HUES6 (cell line): Measurements from ENCODE around the gene FAM170A.

ENCODE experiments used
- H3K27ac ChIP-seq: 2 replicates; pipeline ENCODE4 v1.7.0; 2013; ENCODE audit warnings: low read depth, mild to moderate bottlenecking, low read length, inconsistent platforms
- H3K27me3 ChIP-seq: 2 replicates; pipeline ENCODE4 v1.6.1; 2013; ENCODE audit warnings: low read length; ENCODE audit not compliant: control insufficient read depth, insufficient read depth
- H3K36me3 ChIP-seq: 2 replicates; pipeline ENCODE4 v1.6.1; 2013; ENCODE audit warnings: low read length; ENCODE audit not compliant: control insufficient read depth, insufficient read depth
- H3K4me1 ChIP-seq: 2 replicates; pipeline ENCODE4 v1.6.1; 2013; ENCODE audit warnings: low read length; ENCODE audit not compliant: control insufficient read depth, insufficient read depth
- H3K4me3 ChIP-seq: 2 replicates; pipeline ENCODE4 v1.5.1; 2013; ENCODE audit warnings: low read depth, low read length
- H3K9ac ChIP-seq: one replicate; pipeline ENCODE4 v1.6.1; 2013; ENCODE audit warnings: mild to moderate bottlenecking, low read length
- H3K9me3 ChIP-seq: 2 replicates; pipeline ENCODE4 v1.6.1; 2013; ENCODE audit warnings: low read depth, low read length; ENCODE audit not compliant: control insufficient read depth, insufficient read depth

The FAM170A gene, protein sequence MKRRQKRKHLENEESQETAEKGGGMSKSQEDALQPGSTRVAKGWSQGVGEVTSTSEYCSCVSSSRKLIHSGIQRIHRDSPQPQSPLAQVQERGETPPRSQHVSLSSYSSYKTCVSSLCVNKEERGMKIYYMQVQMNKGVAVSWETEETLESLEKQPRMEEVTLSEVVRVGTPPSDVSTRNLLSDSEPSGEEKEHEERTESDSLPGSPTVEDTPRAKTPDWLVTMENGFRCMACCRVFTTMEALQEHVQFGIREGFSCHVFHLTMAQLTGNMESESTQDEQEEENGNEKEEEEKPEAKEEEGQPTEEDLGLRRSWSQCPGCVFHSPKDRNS

DNA sequence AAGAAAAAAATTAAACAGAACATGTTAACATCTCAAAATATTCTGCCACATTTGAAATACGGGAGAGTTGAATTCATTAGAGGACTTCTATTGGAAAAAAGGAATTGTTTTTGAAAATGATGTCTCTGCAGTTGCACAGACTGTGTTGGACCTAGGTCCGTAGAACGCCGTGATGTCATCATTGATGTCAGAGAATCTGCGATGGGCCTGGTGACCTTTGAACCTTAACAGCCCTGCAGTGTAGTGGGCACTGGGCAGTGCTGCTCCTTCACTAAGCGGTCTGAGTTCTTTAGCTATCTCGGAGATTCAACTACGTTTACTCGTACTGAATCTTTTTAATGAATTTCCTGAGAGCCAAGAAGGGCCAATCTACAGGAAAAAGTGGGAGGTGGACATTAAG lies at the start of gene FAM170A:
Gene FAM170A (plus strand): TSS at position 220 of the 400 bp plus-strand sequence. CDS start 211 bp downstream, outside the sequence.
- H3K36me3 ChIP-seq, result no peaks in the 10 kb centered on the region
- no peaks in the 10 kb centered on the region for H3K27me3 ChIP-seq
- no peak within 1 kb of the TSS for H3K4me3 ChIP-seq
- no peak within 1 kb of the TSS for H3K27ac ChIP-seq
- no peaks in the 10 kb centered on the region for H3K9me3 ChIP-seq
- no peaks in the 10 kb centered on the region for H3K4me1 ChIP-seq
- no peak within 1 kb of the TSS for H3K9ac ChIP-seq

DNA sequence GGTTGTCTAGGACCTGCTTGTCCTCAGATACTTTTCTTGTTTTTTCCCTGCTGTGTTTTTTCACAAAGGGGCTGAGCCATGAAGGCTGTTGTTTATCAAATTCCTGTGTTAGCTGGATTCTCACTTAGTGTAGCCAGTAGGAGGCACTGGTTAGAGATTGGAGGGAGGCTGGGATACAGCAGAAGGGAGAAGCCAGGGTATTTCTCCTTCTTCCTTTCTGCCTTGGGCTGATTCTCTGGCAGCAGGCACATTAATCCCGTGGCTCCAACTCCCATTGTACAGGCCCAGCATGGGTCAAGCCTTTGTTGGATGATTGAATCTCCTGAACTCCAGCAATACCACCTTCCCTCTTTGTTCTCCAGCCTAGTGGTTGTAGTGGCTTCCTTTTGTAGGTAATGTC lies 46.4 kb upstream of the FAM170A start:
- H3K9me3 ChIP-seq, result no peaks in the 10 kb centered on the region
- no peak overlapping the region for H3K27ac ChIP-seq
- no peak overlapping the region for H3K4me3 ChIP-seq
- peaks cover 6% of the 10 kb centered on the region for H3K4me1 ChIP-seq
- no peaks in the 10 kb centered on the region for H3K27me3 ChIP-seq
- H3K9ac ChIP-seq, result no peak overlapping the region
- no peaks in the 10 kb centered on the region for H3K36me3 ChIP-seq

DNA sequence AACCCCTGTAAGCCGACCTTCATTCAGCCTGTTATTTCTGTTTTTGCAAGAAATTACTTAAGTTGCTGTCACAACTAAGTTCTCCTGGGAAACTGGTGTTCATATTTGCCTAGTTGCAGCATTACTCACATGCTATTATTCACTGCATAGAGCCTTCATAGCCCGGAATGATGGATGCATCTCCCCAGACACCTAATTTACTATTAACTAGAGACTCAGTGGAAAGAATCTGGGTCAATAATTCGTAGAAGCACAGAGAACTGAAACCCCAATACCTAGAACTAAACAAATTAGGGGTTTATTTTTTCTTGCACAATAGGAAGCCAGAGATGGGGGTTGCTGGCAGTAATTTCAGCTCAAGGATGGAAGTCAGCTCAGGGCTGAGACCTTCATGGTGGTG lies 45.7 kb upstream of the FAM170A start:
- Histone ChIP-seq H3K4me3 (no peak overlapping the region), H3K4me1 (peaks cover 6% of the 10 kb centered on the region), H3K36me3 (no peaks in the 10 kb centered on the region), H3K9ac (no peak overlapping the region), H3K9me3 (0 out of 2 replicates have a peak, but pooled peaks cover 2% of the 10 kb centered on the region), H3K27ac (no peak overlapping the region), H3K27me3 (no peaks in the 10 kb centered on the region)

DNA sequence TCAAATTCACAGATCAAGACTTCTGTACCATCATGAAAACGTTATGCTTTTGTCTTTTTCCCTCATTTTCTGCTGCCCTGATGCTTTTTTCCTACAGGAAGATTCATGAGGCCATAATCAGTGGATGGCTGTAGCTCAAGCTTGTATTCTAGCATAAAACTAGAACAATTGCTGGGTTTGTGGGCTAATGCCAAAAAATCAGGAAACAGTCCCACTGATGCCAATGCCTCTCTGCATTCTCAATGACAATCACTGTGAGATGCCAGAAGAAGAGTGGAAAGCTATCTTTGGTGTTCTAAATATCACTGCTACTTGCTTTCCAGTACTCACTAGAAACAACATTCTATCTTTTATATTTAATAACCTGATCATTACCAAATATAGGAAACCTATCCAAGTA lies 33.3 kb upstream of the FAM170A start:
- no peaks in the 10 kb centered on the region for H3K36me3 ChIP-seq
- H3K27ac ChIP-seq, result no peak overlapping the region
- no peaks in the 10 kb centered on the region for H3K27me3 ChIP-seq
- no peak overlapping the region for H3K4me3 ChIP-seq
- no peaks in the 10 kb centered on the region for H3K4me1 ChIP-seq
- H3K9me3 ChIP-seq, result peaks cover 12% of the 10 kb centered on the region
- no peak overlapping the region for H3K9ac ChIP-seq

DNA sequence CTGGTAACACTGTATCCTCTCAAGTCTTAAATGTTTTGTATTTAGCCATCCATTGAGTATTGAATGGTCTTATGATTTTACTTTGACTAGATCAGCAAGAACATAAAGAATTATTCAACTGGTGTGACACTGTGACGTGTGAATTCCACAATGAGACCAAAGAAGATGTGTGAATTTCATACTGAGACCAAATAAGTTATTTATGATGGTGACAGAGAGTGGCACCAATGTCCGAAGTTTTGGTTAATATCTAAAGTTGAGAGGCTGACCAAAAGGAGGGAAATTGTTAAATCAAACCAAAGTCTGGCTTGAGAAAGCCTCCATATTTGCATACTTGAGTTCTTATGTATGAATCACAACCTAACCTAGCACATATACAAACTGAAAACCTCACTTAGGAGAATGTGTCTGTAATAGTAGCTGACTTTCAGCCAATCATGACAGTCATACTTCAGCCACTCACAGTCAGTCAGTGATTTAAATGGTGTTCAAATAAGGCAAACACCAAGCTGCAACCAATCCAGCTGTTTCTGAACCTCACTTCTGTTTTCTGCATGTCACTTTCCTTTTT lies 31.5 kb upstream of the FAM170A start:
- H3K36me3 ChIP-seq, result no peaks in the 10 kb centered on the region
- no peak overlapping the region for H3K27ac ChIP-seq
- H3K9me3 ChIP-seq, result peaks cover 12% of the 10 kb centered on the region
- no peak overlapping the region for H3K4me3 ChIP-seq
- no peaks in the 10 kb centered on the region for H3K4me1 ChIP-seq
- H3K9ac ChIP-seq, result no peak overlapping the region
- no peaks in the 10 kb centered on the region for H3K27me3 ChIP-seq

DNA sequence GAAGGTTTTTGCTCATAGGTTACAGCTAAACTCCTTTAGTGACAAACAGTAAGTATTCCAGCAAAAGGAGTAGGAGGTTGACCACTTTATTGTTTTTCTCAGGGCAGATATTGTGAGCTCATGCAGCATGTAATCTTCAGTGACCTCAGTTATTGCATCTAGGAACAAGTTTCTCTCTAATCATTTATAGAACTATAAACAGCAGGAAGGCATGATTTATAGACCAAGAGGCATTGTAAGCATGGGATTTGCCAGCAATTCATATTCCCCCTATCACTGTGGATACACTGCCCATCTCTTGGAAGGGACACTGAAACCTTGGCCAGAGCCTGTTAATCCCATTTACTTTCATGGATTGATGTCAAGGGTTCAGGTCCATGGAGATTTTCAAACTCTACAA lies 15.4 kb upstream of the FAM170A start:
- Histone ChIP-seq H3K4me1 (peaks cover 12% of the 10 kb centered on the region), H3K9me3 (no peaks in the 10 kb centered on the region), H3K9ac (no peak overlapping the region), H3K27ac (no peak overlapping the region), H3K27me3 (no peaks in the 10 kb centered on the region), H3K4me3 (no peak overlapping the region), H3K36me3 (no peaks in the 10 kb centered on the region)

DNA sequence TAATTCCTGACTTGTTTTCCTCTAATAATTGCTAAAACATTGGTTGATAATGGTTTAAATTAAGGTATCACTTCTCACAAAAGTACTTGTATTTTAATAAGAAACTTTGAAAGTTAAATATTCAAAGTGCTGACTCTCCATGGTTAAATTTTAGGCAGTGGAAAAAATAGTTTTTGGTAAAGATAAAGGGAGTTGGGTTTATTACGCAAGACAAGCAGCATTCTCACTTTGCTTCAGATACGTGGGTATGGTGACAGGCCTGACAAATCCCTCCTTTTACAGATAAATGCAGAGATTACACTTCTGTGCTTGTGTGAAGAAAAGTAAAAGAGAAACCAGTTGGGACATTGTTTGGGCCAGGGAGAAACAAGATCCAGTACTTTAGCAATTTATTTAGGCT lies 14.5 kb upstream of the FAM170A start:
- no peak overlapping the region for H3K4me3 ChIP-seq
- no peaks in the 10 kb centered on the region for H3K27me3 ChIP-seq
- H3K9me3 ChIP-seq, result no peaks in the 10 kb centered on the region
- no peak overlapping the region for H3K27ac ChIP-seq
- peaks cover 9% of the 10 kb centered on the region for H3K4me1 ChIP-seq
- H3K36me3 ChIP-seq, result no peaks in the 10 kb centered on the region
- H3K9ac ChIP-seq, result no peak overlapping the region

DNA sequence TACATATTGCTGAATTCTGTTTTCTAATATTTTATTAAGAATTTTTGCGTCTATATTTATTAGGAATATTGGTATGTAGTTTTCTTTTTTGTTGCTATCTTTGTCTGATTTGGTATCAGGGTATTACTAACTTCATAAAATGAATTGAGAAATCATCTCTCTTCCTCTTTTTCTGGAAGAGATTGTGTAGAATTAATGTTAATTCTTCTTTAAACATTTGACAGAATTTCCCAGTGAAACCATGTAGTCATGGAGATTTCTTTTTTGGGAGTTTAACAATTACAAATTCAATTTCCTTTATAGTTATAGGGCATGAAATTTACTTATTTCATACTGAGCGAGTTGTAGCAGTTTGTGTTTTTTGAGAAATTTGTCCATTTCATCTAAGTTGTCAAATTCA lies 3.3 kb upstream of the FAM170A start:
- H3K4me3 ChIP-seq, result no peak overlapping the region
- no peaks in the 10 kb centered on the region for H3K4me1 ChIP-seq
- no peak overlapping the region for H3K27ac ChIP-seq
- H3K9me3 ChIP-seq, result no peaks in the 10 kb centered on the region
- no peaks in the 10 kb centered on the region for H3K27me3 ChIP-seq
- H3K9ac ChIP-seq, result no peak overlapping the region
- H3K36me3 ChIP-seq, result no peaks in the 10 kb centered on the region

DNA sequence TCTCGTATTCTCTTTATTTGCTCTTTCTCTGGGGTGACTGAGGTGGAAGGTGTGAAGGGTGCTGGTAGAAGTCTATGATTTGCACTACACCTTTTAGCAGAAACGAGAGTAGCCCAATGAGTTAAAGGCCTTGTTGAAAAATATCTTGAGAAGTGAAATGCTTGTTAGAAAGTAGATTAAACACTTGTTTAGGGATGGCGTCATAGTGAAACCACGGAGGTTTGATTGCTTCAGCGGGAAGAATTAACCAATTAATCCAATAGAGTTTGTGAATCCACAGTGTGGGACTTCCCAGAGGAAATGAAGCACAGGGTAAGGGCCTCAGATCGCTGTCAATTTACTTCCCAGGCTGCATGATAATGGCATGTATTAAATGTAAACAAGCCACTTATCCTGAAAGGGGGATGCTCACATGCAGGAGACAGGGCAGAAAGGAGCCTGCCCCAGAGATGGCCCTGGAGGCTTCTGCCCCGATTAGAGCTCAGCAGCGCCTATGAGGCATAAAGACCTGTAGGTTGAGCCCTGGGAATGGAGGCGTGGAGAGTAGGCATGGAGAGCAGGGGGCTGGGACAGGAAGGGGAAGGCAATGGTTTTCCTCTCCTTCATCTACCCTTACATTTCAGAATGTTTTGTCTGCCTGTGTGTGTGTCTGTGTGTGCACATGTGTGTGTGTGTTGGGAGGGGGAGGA lies 1.5 kb downstream of the FAM170A start:
- H3K27ac ChIP-seq, result no peak overlapping the region
- H3K36me3 ChIP-seq, result no peaks in the 10 kb centered on the region
- H3K27me3 ChIP-seq, result no peaks in the 10 kb centered on the region
- H3K9ac ChIP-seq, result no peak overlapping the region
- no peaks in the 10 kb centered on the region for H3K4me1 ChIP-seq
- no peaks in the 10 kb centered on the region for H3K9me3 ChIP-seq
- no peak overlapping the region for H3K4me3 ChIP-seq

DNA sequence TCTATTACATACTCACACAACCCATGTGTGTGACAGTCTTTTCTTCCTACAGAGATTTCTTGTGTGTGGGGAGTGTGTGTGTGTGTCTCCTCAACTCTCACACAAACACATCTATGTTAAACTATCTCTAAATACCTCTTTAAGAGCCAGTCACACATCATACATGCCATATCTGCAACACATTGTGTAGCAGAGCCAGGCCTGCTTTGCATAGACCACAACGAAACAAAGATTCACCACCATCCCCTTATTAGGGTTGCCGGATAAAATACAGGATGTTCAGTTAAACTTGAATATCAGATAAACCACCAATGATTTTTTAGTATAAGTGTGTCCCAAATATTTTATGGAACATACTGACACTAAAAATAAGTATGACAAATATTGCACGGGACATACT lies 2.3 kb downstream of the FAM170A start:
- H3K27ac ChIP-seq, result no peak overlapping the region
- H3K36me3 ChIP-seq, result no peaks in the 10 kb centered on the region
- no peaks in the 10 kb centered on the region for H3K4me1 ChIP-seq
- H3K27me3 ChIP-seq, result no peaks in the 10 kb centered on the region
- H3K4me3 ChIP-seq, result no peak overlapping the region
- no peaks in the 10 kb centered on the region for H3K9me3 ChIP-seq
- H3K9ac ChIP-seq, result no peak overlapping the region

DNA sequence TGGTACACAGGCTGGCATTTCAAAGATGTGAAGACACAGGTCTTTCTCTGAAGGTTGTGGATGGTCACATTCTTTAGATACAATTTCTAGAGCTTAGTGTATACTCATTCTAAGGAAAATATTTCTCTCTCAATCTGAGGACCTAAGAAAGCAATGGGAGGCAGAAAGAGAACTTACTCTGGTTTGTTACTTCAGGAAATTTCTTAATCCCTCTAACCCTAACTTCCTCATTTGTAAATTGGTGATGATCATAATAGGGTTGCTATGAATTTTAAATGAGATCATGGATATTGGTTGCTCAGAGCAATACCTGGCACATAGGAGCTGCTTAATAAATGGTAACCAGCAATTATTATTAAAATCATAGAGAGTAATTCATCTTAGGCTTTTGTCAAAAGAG lies 22.1 kb downstream of the FAM170A start:
- no peaks in the 10 kb centered on the region for H3K4me1 ChIP-seq

More for the DNA sequence above, 22.1 kb downstream of the FAM170A start:
- Histone ChIP-seq H3K9ac (no peak overlapping the region), H3K27ac (no peak overlapping the region), H3K9me3 (no peaks in the 10 kb centered on the region), H3K36me3 (no peaks in the 10 kb centered on the region), H3K4me3 (no peak overlapping the region), H3K27me3 (no peaks in the 10 kb centered on the region)
